Kidney (tissue), 14 donors: ENCODE results near the gene DRAM1. TPM values are rescaled to one million over a fixed set of nuclear protein-coding genes. Genes with fewer than 3 reads are reported as not detected.

Experiments used
- DNase-seq, 5 donors: peaks; one replicate each; pipeline ENCODE4 v3.0.0-alpha.2; 2013 to 2020
- FAIRE-seq: peaks from 2 replicates; lab custom pipeline; 2012; peaks lifted over from hg19 to GRCh38; lab: Jason Lieb, UNC
- H3K27ac ChIP-seq, 2 donors: one replicate each; pipeline ENCODE4 v1.7.0; 2013; ENCODE audit warnings: low read depth in 2 of 2, low read length in 2 of 2, inconsistent platforms in 1 of 2
- H3K27me3 ChIP-seq: one replicate; pipeline ENCODE4 v1.7.1; 2013; ENCODE audit warnings: low read length, inconsistent platforms; ENCODE audit not compliant: control insufficient read depth, insufficient read depth
- H3K36me3 ChIP-seq, 3 donors: one replicate each; pipeline versions ENCODE4 v1.7.0 to v1.7.1; 2013; ENCODE audit warnings: low read length in 3 of 3, control low read depth in 1 of 3, inconsistent platforms in 1 of 3; ENCODE audit not compliant: insufficient read depth in 3 of 3, control insufficient read depth in 2 of 3
- H3K4me1 ChIP-seq, 3 donors: one replicate each; pipeline versions ENCODE4 v1.7.0 to v1.7.1; 2013; ENCODE audit warnings: low read length in 3 of 3, inconsistent platforms in 1 of 3, low read depth in 1 of 3; ENCODE audit not compliant: control insufficient read depth in 2 of 3, insufficient read depth in 2 of 3
- H3K4me3 ChIP-seq, 3 donors: one replicate each; pipeline versions ENCODE4 v1.7.0 to v1.8.1; 2013; ENCODE audit warnings: low read length in 3 of 3, control low read depth in 1 of 3, inconsistent platforms in 1 of 3
- H3K9ac ChIP-seq, 3 donors: one replicate each; pipeline versions ENCODE4 v1.7.0 to v1.7.1; 2013; ENCODE audit warnings: low read length in 3 of 3, control low read depth in 1 of 3, inconsistent platforms in 1 of 3
- H3K9me3 ChIP-seq, 3 donors: one replicate each; pipeline versions ENCODE4 v1.7.0 to v1.7.1; 2013; ENCODE audit warnings: low read length in 3 of 3, control low read depth in 1 of 3, inconsistent platforms in 1 of 3; ENCODE audit not compliant: control insufficient read depth in 2 of 3, insufficient read depth in 1 of 3
- intact Hi-C: fragments of 100-400 bp; cut with DNase I; formaldehyde crosslinking; loops from one replicate; pipeline ENCODE4 v1.11.1; 2022
- polyA plus RNA-seq: library from polyadenylated mRNA; stranded (reverse); fragments of 350-450 nt; fragmentation: Illumina TruSeq; extraction: RNeasy Lipid Tissue Mini Kit (QIAGEN cat#74804); gene quantifications from one replicate; pipeline ENCODE4 v1.2.3, GENCODE V29; 2014; ENCODE audit warnings: low read depth, low replicate concordance; ENCODE audit not compliant: insufficient read depth
- total RNA-seq: library from RNA; stranded (reverse); fragmentation: NEBNext Ultra II Directional; extraction: Animal tissue kit (Norgen Biotek cat#: 25700); gene quantifications from one replicate; pipeline ENCODE4 v1.2.1, GENCODE V29; 2021
- TF ChIP-seq, protein P1 (sequence below): IDR thresholded peaks from 3 replicates; pipeline ENCODE4 v1.5.1; 2012; ENCODE audit warnings: mild to moderate bottlenecking, moderate library complexity, borderline replicate concordance; ENCODE audit not compliant: insufficient read depth; ENCODE audit errors: extremely low read depth
- donor health status: control.
- donor health status: control.
- donor health status: control.
- donor health status: control.
- donor health status: control.
- donor health status: DM: yes; HTN: yes; CAD: no.
- donor health status: Normal renal cell carcinoma (clear cell type).

The DRAM1 gene
- total and polyA plus RNA-seq, 2 donors from 2014 or later: 19.0 to 35.8 TPM

GRCh38 chr12:101941306-101942249, 64.2 kb downstream of the DRAM1 start:
- Histone ChIP-seq H3K4me1 (peaks cover 0 to 2% (median 0%) of the 10 kb centered on the region in 3 donors), H3K9me3 (no peaks in the 10 kb centered on the region), H3K9ac (no peak overlapping the region), H3K27ac (no peak overlapping the region), H3K4me3 (no peak overlapping the region), H3K27me3 (no peaks in the 10 kb centered on the region), H3K36me3 (no peaks in the 10 kb centered on the region)
- intact Hi-C loops: no loop called here
- no peak for DNase-seq
- no peak for FAIRE-seq
- TF ChIP-seq, protein P1, sequence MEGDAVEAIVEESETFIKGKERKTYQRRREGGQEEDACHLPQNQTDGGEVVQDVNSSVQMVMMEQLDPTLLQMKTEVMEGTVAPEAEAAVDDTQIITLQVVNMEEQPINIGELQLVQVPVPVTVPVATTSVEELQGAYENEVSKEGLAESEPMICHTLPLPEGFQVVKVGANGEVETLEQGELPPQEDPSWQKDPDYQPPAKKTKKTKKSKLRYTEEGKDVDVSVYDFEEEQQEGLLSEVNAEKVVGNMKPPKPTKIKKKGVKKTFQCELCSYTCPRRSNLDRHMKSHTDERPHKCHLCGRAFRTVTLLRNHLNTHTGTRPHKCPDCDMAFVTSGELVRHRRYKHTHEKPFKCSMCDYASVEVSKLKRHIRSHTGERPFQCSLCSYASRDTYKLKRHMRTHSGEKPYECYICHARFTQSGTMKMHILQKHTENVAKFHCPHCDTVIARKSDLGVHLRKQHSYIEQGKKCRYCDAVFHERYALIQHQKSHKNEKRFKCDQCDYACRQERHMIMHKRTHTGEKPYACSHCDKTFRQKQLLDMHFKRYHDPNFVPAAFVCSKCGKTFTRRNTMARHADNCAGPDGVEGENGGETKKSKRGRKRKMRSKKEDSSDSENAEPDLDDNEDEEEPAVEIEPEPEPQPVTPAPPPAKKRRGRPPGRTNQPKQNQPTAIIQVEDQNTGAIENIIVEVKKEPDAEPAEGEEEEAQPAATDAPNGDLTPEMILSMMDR: no peak

- no peaks in the 10 kb centered on the region for H3K4me1 ChIP-seq
- no peak overlapping the region for H3K4me3 ChIP-seq
- FAIRE-seq: no peak
- H3K9ac ChIP-seq: no peak overlapping the region
- no peaks in the 10 kb centered on the region for H3K9me3 ChIP-seq
- intact Hi-C loops: no loop called here
- TF ChIP-seq, protein P1: no peak
- no peaks in the 10 kb centered on the region for H3K36me3 ChIP-seq
- H3K27me3 ChIP-seq: no peaks in the 10 kb centered on the region
- no peak overlapping the region for H3K27ac ChIP-seq
- DNase-seq: no peak
These were observed 64.8 kb downstream of the DRAM1 start for GRCh38 chr12:101942250-101942605.

GRCh38 chr12:101945369-101946232, 68.2 kb downstream of the DRAM1 start:
- Histone ChIP-seq H3K27me3 (no peaks in the 10 kb centered on the region), H3K27ac (no peak overlapping the region), H3K9ac (no peak overlapping the region), H3K9me3 (no peaks in the 10 kb centered on the region), H3K36me3 (no peaks in the 10 kb centered on the region), H3K4me1 (no peaks in the 10 kb centered on the region), H3K4me3 (no peak overlapping the region)
- no peak for FAIRE-seq
- DNase-seq: peak in 3 of 5 donors; percentile 20 to 60 (median 34)
- intact Hi-C loops: no loop called here
- TF ChIP-seq, protein P1: no peak
